Stimulated activated CD4-positive, alpha-beta T cell treated with anti-CD3 and anti-CD28 coated beads, TNF-alpha, amount 100 ng/mL, for 4 hours (primary cell): ENCODE data around the gene GTPBP2.
"Not testable (repeated sequence)": the region's sequence is repeated elsewhere in the genome, so short reads cannot be mapped to it uniquely, and the experiment has no call there.

ENCODE experiments used
- DNase-seq, 3 experiments: peaks; one replicate each; pipeline ENCODE4 v3.0.0-alpha.2; 2020; ENCODE audit warnings: low read depth in 3 of 3

The GTPBP2 gene

GRCh38 chr6:43629104-43629504 lies at the start of gene GTPBP2:
TSS of gene GTPBP2 (minus strand) at chr6:43629264. CDS start at chr6:43629162, 102 bp downstream.
- peak; percentile 83 to 96 (median 92) for DNase-seq

- no peak for DNase-seq
Observed at GRCh38 chr6:43678341-43678740, 49.3 kb upstream of the GTPBP2 start.

GRCh38 chr6:43677759-43678158 lies 48.7 kb upstream of the GTPBP2 start:
- no peak for DNase-seq

GRCh38 chr6:43676962-43677606 lies 48.0 kb upstream of the GTPBP2 start:
- no peak for DNase-seq

GRCh38 chr6:43674921-43675320 lies 45.9 kb upstream of the GTPBP2 start:
- no peak for DNase-seq

- no peak for DNase-seq
Observed at GRCh38 chr6:43674291-43674690, 45.2 kb upstream of the GTPBP2 start.

GRCh38 chr6:43673444-43674084 lies 44.5 kb upstream of the GTPBP2 start:
- DNase-seq = no peak

- no peak for DNase-seq
Observed at GRCh38 chr6:43671801-43672690, 43.0 kb upstream of the GTPBP2 start.

- no peak for DNase-seq
Observed at GRCh38 chr6:43671011-43671800, 42.1 kb upstream of the GTPBP2 start.

- DNase-seq = no peak
Observed at GRCh38 chr6:43670623-43670986, 41.5 kb upstream of the GTPBP2 start.

GRCh38 chr6:43669922-43670622 lies 41.0 kb upstream of the GTPBP2 start:
- no peak for DNase-seq

- DNase-seq = no peak
Observed at GRCh38 chr6:43669050-43669921, 40.2 kb upstream of the GTPBP2 start.

GRCh38 chr6:43668151-43669028 lies 39.3 kb upstream of the GTPBP2 start:
- DNase-seq = peak in 1 of 3 experiments; percentile 10

GRCh38 chr6:43667245-43668150 lies 38.4 kb upstream of the GTPBP2 start:
- DNase-seq = peak; percentile 70 to 75 (median 74)

- no peak for DNase-seq
Observed at GRCh38 chr6:43666196-43666920, 37.3 kb upstream of the GTPBP2 start.

- no peak for DNase-seq
Observed at GRCh38 chr6:43665376-43665775, 36.3 kb upstream of the GTPBP2 start.

GRCh38 chr6:43662948-43663347 lies 33.9 kb upstream of the GTPBP2 start:
- DNase-seq = not testable (repeated sequence)
